ENCODE results near the gene GRM4. TPM values are rescaled to one million over a fixed set of nuclear protein-coding genes. Genes with fewer than 3 reads are reported as not detected.

The GRM4 gene
- total RNA-seq, 1 experiment from 2014 or later = 0.41 TPM

DNA sequence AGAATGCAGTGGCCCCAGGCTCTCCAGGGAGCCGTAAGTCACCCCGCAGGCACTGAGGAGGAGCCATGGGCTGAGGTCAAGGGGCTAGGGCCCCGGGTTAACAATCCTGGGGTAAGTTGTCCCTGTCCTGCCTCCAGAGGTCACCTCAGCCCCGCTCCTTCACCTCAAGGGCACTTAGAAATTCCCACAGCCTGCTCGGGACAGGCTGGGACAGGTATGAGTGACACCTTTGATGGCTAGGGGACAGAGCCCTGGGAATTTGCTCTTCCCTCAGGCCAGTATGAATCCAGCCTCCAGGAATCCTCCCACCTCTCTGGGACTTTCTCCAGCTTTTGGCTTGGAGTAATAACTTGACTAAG, 3.5 kb upstream of the GRM4 start:
- BruUV-seq (replicated peaks) = no TSS peak
- POLR2A ChIA-PET (ENCODE audit: low non-redundant PET) = no interaction called here
- no peak overlapping the region for H3K27ac ChIP-seq (ENCODE audit: low read depth, low read length, poor library complexity, severe bottlenecking)
- peaks cover 9% of the 10 kb centered on the region for H3K4me1 ChIP-seq (ENCODE audit: insufficient read depth, low read length, poor library complexity, severe bottlenecking)
- no peak for TF ChIP-seq EZH2 (IDR thresholded peaks at IDR 0.05; ENCODE audit: borderline replicate concordance, low read depth, low read length, poor library complexity, severe bottlenecking)
- TF ChIP-seq, protein P1, sequence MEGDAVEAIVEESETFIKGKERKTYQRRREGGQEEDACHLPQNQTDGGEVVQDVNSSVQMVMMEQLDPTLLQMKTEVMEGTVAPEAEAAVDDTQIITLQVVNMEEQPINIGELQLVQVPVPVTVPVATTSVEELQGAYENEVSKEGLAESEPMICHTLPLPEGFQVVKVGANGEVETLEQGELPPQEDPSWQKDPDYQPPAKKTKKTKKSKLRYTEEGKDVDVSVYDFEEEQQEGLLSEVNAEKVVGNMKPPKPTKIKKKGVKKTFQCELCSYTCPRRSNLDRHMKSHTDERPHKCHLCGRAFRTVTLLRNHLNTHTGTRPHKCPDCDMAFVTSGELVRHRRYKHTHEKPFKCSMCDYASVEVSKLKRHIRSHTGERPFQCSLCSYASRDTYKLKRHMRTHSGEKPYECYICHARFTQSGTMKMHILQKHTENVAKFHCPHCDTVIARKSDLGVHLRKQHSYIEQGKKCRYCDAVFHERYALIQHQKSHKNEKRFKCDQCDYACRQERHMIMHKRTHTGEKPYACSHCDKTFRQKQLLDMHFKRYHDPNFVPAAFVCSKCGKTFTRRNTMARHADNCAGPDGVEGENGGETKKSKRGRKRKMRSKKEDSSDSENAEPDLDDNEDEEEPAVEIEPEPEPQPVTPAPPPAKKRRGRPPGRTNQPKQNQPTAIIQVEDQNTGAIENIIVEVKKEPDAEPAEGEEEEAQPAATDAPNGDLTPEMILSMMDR (conservative IDR thresholded peaks at IDR 0.05; ENCODE audit: low read depth, low read length) = no peak
- intact Hi-C loops (cut with micrococcal nuclease; ENCODE audit: unreplicated experiment) = no loop called here
- H3K4me3 ChIP-seq (ENCODE audit: low read depth, low read length, poor library complexity, severe bottlenecking) = no peak overlapping the region
- no peaks in the 10 kb centered on the region for H3K9me3 ChIP-seq (ENCODE audit: low read depth, low read length, poor library complexity, severe bottlenecking)
- CTCF ChIA-PET = no interaction called here
- no peak for DNase-seq (ENCODE audit: low spot score)
- H3K36me3 ChIP-seq (ENCODE audit: insufficient read depth, low read length, poor library complexity, severe bottlenecking) = no peaks in the 10 kb centered on the region
- H3K27me3 ChIP-seq (replicated peaks; ENCODE audit: insufficient read depth, low read depth, low read length, poor library complexity) = peaks cover 21% of the 10 kb centered on the region

DNA sequence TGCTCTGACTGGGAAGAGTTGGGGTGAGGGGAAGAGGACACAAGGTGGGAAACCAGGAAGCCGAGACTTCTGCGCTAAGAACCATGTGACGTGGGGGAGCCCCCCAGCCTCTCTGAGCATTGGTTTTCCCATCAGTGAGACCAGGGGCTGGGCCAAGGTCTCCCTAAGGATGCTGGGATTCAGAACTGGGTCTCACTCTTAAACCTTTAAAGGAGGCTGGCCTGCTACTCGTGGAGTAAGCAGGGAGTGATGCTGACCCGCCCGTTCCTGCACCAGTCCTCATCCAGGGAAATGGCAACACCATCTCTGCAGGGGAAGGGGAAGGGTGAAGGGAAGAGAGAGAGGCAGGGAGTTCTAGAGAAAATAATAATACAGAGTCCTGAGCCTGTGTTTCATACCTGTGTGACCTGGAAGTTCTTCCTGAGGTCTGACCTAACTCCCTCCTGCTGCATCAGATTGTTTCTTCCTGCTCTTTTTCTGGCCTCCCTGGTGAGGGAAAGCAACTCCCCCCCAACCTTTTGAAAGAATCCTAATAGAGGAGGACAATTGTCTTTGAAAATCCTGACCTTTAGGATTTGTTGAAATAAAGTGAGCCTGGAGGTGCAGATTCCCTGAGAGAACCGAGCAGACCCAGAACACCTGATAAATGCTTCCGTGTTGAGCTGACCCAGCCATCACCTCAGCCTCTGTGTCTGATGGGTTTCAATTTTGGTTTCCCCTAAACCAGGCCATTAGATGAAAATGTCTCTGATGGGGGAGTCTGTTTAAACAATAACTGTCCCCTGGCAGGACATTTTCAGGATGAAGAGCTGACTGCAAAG, 3.0 kb upstream of the GRM4 start:
- ChIA-PET CTCF (interaction anchor here (0.6 kb wide), 1 partner anchor 13 kb away, joined by 3 read pairs; no protein-coding TSS in a partner anchor), POLR2A (ENCODE audit: low non-redundant PET) (no interaction called here)
- no TSS peak for BruUV-seq (replicated peaks)
- intact Hi-C loops (cut with micrococcal nuclease; ENCODE audit: unreplicated experiment) = no loop called here
- H3K4me3 ChIP-seq (ENCODE audit: low read depth, low read length, poor library complexity, severe bottlenecking) = no peak overlapping the region
- DNase-seq (ENCODE audit: low spot score) = no peak
- H3K27me3 ChIP-seq (replicated peaks; ENCODE audit: insufficient read depth, low read depth, low read length, poor library complexity) = peaks cover 27% of the 10 kb centered on the region
- H3K27ac ChIP-seq (ENCODE audit: low read depth, low read length, poor library complexity, severe bottlenecking) = no peak overlapping the region
- TF ChIP-seq EZH2 (IDR thresholded peaks at IDR 0.05; ENCODE audit: borderline replicate concordance, low read depth, low read length, poor library complexity, severe bottlenecking) = no peak
- TF ChIP-seq, protein P1 (conservative IDR thresholded peaks at IDR 0.05; ENCODE audit: low read depth, low read length) = no peak
- no peaks in the 10 kb centered on the region for H3K36me3 ChIP-seq (ENCODE audit: insufficient read depth, low read length, poor library complexity, severe bottlenecking)
- peaks cover 11% of the 10 kb centered on the region for H3K4me1 ChIP-seq (ENCODE audit: insufficient read depth, low read length, poor library complexity, severe bottlenecking)
- no peaks in the 10 kb centered on the region for H3K9me3 ChIP-seq (ENCODE audit: low read depth, low read length, poor library complexity, severe bottlenecking)

DNA sequence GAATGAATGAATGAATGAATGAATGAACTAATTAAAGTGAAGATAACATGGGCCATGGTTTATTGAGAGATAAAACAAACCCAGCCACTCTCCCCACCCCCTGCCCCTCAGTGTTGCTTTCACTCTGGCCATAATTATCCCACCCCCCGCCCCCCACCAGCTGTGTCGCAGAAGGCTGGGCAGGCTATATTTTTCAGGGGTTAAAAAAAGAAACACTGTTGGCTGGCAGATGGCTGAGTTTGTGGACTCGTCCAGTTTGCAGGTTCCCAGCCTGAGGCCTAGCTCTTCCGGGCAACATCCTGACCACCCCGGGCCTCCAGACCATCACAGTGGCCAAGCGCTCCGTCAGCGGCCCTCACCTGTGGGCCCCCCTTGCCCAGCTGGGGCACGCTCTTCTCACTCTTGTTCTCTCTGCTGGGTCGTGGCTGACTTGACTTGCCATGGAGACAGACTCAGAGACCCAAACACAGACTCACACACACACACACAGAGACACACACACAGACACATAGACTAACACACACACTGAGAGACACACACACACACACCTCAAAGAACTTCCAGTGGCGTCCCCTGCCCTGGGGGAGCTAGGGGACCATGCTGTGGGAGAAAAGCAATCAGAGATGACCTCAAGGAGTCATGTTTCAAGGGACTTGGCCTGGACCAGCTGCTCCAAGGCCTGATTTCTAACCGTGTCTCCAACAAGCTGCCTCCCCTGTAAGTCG, 2.2 kb upstream of the GRM4 start:
- Histone ChIP-seq H3K27me3 (replicated peaks; ENCODE audit: insufficient read depth, low read depth, low read length, poor library complexity) (peaks cover 34% of the 10 kb centered on the region), H3K4me3 (ENCODE audit: low read depth, low read length, poor library complexity, severe bottlenecking) (no peak overlapping the region), H3K36me3 (ENCODE audit: insufficient read depth, low read length, poor library complexity, severe bottlenecking) (no peaks in the 10 kb centered on the region), H3K9me3 (ENCODE audit: low read depth, low read length, poor library complexity, severe bottlenecking) (no peaks in the 10 kb centered on the region), H3K27ac (ENCODE audit: low read depth, low read length, poor library complexity, severe bottlenecking) (no peak overlapping the region), H3K4me1 (ENCODE audit: insufficient read depth, low read length, poor library complexity, severe bottlenecking) (peaks cover 16% of the 10 kb centered on the region)
- CTCF ChIA-PET = interaction anchor here (0.6 kb wide), 1 partner anchor 14 kb away, joined by 3 read pairs; no protein-coding TSS in a partner anchor
- no peak for DNase-seq (ENCODE audit: low spot score)
- TF ChIP-seq, protein P1 (conservative IDR thresholded peaks at IDR 0.05; ENCODE audit: low read depth, low read length) = no peak
- TF ChIP-seq EZH2 (IDR thresholded peaks at IDR 0.05; ENCODE audit: borderline replicate concordance, low read depth, low read length, poor library complexity, severe bottlenecking) = no peak
- intact Hi-C loops (cut with micrococcal nuclease; ENCODE audit: unreplicated experiment) = no loop called here
- no TSS peak for BruUV-seq (replicated peaks)
- POLR2A ChIA-PET (ENCODE audit: low non-redundant PET) = no interaction called here
